HepG2 (cell line): ENCODE measurements around the gene CDC42EP1.
"Not testable (repeated sequence)": the region's sequence is repeated elsewhere in the genome, so short reads cannot be mapped to it uniquely, and the experiment has no call there.

Source experiments
- ESRRA ChIP-seq: sonication (generic); formaldehyde crosslinking; IDR thresholded peaks from 2 replicates; pipeline ENCODE4 v1.5.1; 2020; ENCODE audit warnings: mild to moderate bottlenecking, low read depth, missing genetic modification reagents
- HMG20B ChIP-seq: conservative IDR thresholded peaks from 2 replicates; pipeline ENCODE4 v1.6.1; 2016; ENCODE audit warnings: missing genetic modification reagents, missing compliant biosample characterization
- JUND ChIP-seq: sonication (generic); formaldehyde crosslinking; IDR thresholded peaks from 2 replicates; pipeline ENCODE4 v1.8.0; 2022; ENCODE audit warnings: mild to moderate bottlenecking, missing genetic modification reagents
- PAX8 ChIP-seq: sonication (generic); formaldehyde crosslinking; IDR thresholded peaks from 2 replicates; pipeline ENCODE4 v1.8.0; 2022; ENCODE audit warnings: mild to moderate bottlenecking, missing genetic modification reagents, borderline replicate concordance
- SIN3A ChIP-seq: IDR thresholded peaks from 2 replicates; pipeline ENCODE4 v1.6.1; 2011; ENCODE audit warnings: low read depth, mild to moderate bottlenecking, control low read depth, low read length, borderline replicate concordance
- SRSF1 ChIP-seq: fragments of 200-400 bp; formaldehyde crosslinking; optimal IDR thresholded peaks from 2 replicates; pipeline ENCODE3; 2017; ENCODE audit warnings: mild to moderate bottlenecking, low read depth, low read length, moderate library complexity
- TF ChIP-seq, protein P1 (sequence below): sonication (generic); formaldehyde crosslinking; IDR thresholded peaks from 2 replicates; pipeline ENCODE4 v1.5.0; 2020; ENCODE audit warnings: mild to moderate bottlenecking, missing genetic modification reagents, moderate library complexity
- TF ChIP-seq, protein P2 (sequence below), 2 experiments: sonication (generic) in 1 of 2; formaldehyde crosslinking in 1 of 2; IDR thresholded peaks; 2 replicates each; pipeline versions ENCODE4 v1.5.1 to v1.6.1; 2011 to 2020; ENCODE audit warnings: borderline replicate concordance in 1 of 2, low read depth in 1 of 2, low read length in 1 of 2, mild to moderate bottlenecking in 1 of 2, missing genetic modification reagents in 1 of 2, moderate library complexity in 1 of 2
- TF ChIP-seq, protein P3 (sequence below): sonication (generic); formaldehyde crosslinking; conservative IDR thresholded peaks from 2 replicates; pipeline ENCODE4 v1.4.0; 2020; ENCODE audit warnings: missing genetic modification reagents

DNA sequence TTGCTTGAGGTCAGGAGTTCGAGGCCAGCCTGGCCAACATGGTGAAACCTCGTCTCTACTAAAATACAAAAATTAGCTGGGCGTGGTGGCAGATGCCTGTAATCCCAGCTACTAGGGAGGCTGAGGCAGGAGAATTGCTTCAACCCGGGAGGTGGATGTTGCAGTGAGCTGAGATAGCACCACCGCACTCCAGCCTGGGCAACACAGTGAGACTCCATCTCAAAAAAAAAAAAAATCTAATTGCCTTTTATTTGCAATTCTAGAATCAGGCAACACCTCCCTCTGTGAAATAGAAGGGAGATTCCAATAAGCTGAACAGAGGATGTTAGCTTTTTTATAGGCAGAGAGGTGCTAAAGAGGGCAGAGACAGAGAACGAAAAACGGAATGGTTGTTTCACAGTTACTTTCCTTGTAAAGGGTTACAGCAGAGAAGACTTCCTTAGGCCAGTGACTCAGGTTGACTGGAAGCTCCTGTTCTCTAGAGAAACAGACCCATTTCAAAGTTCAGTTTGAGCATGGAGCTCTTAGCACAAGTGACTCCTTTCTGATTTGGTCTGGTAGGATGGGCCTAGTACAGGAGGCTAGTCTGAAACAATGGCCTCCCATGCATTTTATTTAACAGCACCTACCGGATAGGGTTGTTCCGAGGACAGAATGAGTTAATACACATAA, 33.1 kb upstream of the CDC42EP1 start:
- not testable (repeated sequence) for TF ChIP-seq JUND (CRISPR knock-in tag); PAX8 (CRISPR knock-in tag); SIN3A; ESRRA (CRISPR knock-in tag); SRSF1; HMG20B (CRISPR knock-in tag)
- TF ChIP-seq, protein P1, sequence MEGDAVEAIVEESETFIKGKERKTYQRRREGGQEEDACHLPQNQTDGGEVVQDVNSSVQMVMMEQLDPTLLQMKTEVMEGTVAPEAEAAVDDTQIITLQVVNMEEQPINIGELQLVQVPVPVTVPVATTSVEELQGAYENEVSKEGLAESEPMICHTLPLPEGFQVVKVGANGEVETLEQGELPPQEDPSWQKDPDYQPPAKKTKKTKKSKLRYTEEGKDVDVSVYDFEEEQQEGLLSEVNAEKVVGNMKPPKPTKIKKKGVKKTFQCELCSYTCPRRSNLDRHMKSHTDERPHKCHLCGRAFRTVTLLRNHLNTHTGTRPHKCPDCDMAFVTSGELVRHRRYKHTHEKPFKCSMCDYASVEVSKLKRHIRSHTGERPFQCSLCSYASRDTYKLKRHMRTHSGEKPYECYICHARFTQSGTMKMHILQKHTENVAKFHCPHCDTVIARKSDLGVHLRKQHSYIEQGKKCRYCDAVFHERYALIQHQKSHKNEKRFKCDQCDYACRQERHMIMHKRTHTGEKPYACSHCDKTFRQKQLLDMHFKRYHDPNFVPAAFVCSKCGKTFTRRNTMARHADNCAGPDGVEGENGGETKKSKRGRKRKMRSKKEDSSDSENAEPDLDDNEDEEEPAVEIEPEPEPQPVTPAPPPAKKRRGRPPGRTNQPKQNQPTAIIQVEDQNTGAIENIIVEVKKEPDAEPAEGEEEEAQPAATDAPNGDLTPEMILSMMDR (CRISPR knock-in tag) = not testable (repeated sequence)
- TF ChIP-seq, protein P2, sequence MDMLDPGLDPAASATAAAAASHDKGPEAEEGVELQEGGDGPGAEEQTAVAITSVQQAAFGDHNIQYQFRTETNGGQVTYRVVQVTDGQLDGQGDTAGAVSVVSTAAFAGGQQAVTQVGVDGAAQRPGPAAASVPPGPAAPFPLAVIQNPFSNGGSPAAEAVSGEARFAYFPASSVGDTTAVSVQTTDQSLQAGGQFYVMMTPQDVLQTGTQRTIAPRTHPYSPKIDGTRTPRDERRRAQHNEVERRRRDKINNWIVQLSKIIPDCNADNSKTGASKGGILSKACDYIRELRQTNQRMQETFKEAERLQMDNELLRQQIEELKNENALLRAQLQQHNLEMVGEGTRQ (IDR thresholded peaks at IDR 0.05; ENCODE audit: low read depth, low read length) = not testable (repeated sequence)
- TF ChIP-seq, protein P2 (CRISPR knock-in tag; IDR thresholded peaks at IDR 0.05; ENCODE audit: borderline replicate concordance) = not testable (repeated sequence)
- TF ChIP-seq, protein P3, sequence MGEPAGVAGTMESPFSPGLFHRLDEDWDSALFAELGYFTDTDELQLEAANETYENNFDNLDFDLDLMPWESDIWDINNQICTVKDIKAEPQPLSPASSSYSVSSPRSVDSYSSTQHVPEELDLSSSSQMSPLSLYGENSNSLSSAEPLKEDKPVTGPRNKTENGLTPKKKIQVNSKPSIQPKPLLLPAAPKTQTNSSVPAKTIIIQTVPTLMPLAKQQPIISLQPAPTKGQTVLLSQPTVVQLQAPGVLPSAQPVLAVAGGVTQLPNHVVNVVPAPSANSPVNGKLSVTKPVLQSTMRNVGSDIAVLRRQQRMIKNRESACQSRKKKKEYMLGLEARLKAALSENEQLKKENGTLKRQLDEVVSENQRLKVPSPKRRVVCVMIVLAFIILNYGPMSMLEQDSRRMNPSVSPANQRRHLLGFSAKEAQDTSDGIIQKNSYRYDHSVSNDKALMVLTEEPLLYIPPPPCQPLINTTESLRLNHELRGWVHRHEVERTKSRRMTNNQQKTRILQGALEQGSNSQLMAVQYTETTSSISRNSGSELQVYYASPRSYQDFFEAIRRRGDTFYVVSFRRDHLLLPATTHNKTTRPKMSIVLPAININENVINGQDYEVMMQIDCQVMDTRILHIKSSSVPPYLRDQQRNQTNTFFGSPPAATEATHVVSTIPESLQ (CRISPR knock-in tag) = not testable (repeated sequence)
